ACC112 (cell line): Measurements from ENCODE around the gene C6orf118.
A peak's percentile ranks its signal among the peaks of the same experiment; 100 is the strongest.

Experiments
- H2AFZ ChIP-seq: fragments of 200-600 bp; sonication (generic); one replicate; pipeline ENCODE4 v1.6.0; 2017; ENCODE audit warnings: antibody characterized with exemption, low read length; ENCODE audit not compliant: unreplicated experiment
- H3K27ac ChIP-seq: fragments of 200-600 bp; sonication (generic); 2 replicates; pipeline ENCODE4 v1.5.1; 2014; ENCODE audit warnings: low read depth, mild to moderate bottlenecking, antibody characterized with exemption, low read length, moderate library complexity
- H3K27me3 ChIP-seq: fragments of 200-600 bp; sonication (generic); 2 replicates; pipeline ENCODE4 v1.6.1; 2014; ENCODE audit warnings: mild to moderate bottlenecking, antibody characterized with exemption, low read length, moderate library complexity, mixed read lengths; ENCODE audit not compliant: insufficient read depth
- H3K36me3 ChIP-seq: fragments of 200-600 bp; sonication (generic); 2 replicates; pipeline ENCODE4 v1.6.1; 2016; ENCODE audit warnings: mild to moderate bottlenecking, antibody characterized with exemption, low read length, moderate library complexity, mixed read lengths; ENCODE audit not compliant: insufficient read depth
- H3K4me1 ChIP-seq: fragments of 200-600 bp; sonication (generic); one replicate; pipeline ENCODE4 v1.6.1; 2016; ENCODE audit warnings: low read length, mixed read lengths; ENCODE audit not compliant: insufficient read depth, unreplicated experiment, control insufficient read depth
- H3K4me3 ChIP-seq: fragments of 200-600 bp; sonication (generic); 2 replicates; pipeline ENCODE4 v1.5.1; 2014; ENCODE audit warnings: mild to moderate bottlenecking, low read depth, low read length
- H3K79me2 ChIP-seq: fragments of 200-600 bp; sonication (generic); one replicate; pipeline ENCODE4 v1.6.0; 2016; ENCODE audit warnings: low read length; ENCODE audit not compliant: control insufficient read depth, unreplicated experiment, insufficient read depth

Gene C6orf118

GRCh38 chr6:165308926-165309731 is at the start of gene C6orf118:
Gene C6orf118, minus strand, starts transcription at chr6:165309605. Its CDS starts 19 bp downstream, at chr6:165309586.
- H3K79me2 ChIP-seq, result no peaks in the 10 kb centered on the region
- no peak within 1 kb of the TSS for H3K27ac ChIP-seq

GRCh38 chr6:165345700-165346099 is 36.3 kb upstream of the C6orf118 start:
- Histone ChIP-seq H3K27ac (no peak overlapping the region), H3K79me2 (no peaks in the 10 kb centered on the region), H3K4me3 (no peak overlapping the region), H2AFZ (no peak overlapping the region), H3K4me1 (no peaks in the 10 kb centered on the region), H3K36me3 (no peaks in the 10 kb centered on the region), H3K27me3 (no peaks in the 10 kb centered on the region)

More at GRCh38 chr6:165308926-165309731, at the start of gene C6orf118:
- Histone ChIP-seq H3K27me3 (no peaks in the 10 kb centered on the region), H3K4me3 (peak within 1 kb of the TSS; percentile 88), H2AFZ (peak within 1 kb of the TSS; percentile 96), H3K4me1 (no peaks in the 10 kb centered on the region), H3K36me3 (no peaks in the 10 kb centered on the region)

- H3K4me3 ChIP-seq, result no peak overlapping the region
- H3K36me3 ChIP-seq, result no peaks in the 10 kb centered on the region
- H3K79me2 ChIP-seq, result no peaks in the 10 kb centered on the region
- no peak overlapping the region for H3K27ac ChIP-seq
- H3K27me3 ChIP-seq, result no peaks in the 10 kb centered on the region
- no peak overlapping the region for H2AFZ ChIP-seq
- no peaks in the 10 kb centered on the region for H3K4me1 ChIP-seq
Observed at GRCh38 chr6:165340532-165340931, 31.1 kb upstream of the C6orf118 start.

- no peaks in the 10 kb centered on the region for H3K36me3 ChIP-seq
- no peaks in the 10 kb centered on the region for H3K27me3 ChIP-seq
- H3K4me1 ChIP-seq, result no peaks in the 10 kb centered on the region
- no peaks in the 10 kb centered on the region for H3K79me2 ChIP-seq
- H3K27ac ChIP-seq, result no peak overlapping the region
- no peak overlapping the region for H3K4me3 ChIP-seq
- H2AFZ ChIP-seq, result no peak overlapping the region
Observed at GRCh38 chr6:165325609-165326008, 16.2 kb upstream of the C6orf118 start.

GRCh38 chr6:165321555-165322145 is 12.2 kb upstream of the C6orf118 start:
- H3K4me3 ChIP-seq, result no peak overlapping the region
- H3K79me2 ChIP-seq, result no peaks in the 10 kb centered on the region

GRCh38 chr6:165321150-165321549 is 11.7 kb upstream of the C6orf118 start:
- H3K79me2 ChIP-seq, result no peaks in the 10 kb centered on the region
- no peaks in the 10 kb centered on the region for H3K36me3 ChIP-seq
- no peak overlapping the region for H2AFZ ChIP-seq
- H3K4me1 ChIP-seq, result no peaks in the 10 kb centered on the region
- no peak overlapping the region for H3K27ac ChIP-seq
- no peaks in the 10 kb centered on the region for H3K27me3 ChIP-seq
- no peak overlapping the region for H3K4me3 ChIP-seq

More at GRCh38 chr6:165321555-165322145, 12.2 kb upstream of the C6orf118 start:
- no peak overlapping the region for H2AFZ ChIP-seq
- no peaks in the 10 kb centered on the region for H3K36me3 ChIP-seq
- no peaks in the 10 kb centered on the region for H3K27me3 ChIP-seq
- no peak overlapping the region for H3K27ac ChIP-seq
- no peaks in the 10 kb centered on the region for H3K4me1 ChIP-seq

GRCh38 chr6:165317723-165318122 is 8.3 kb upstream of the C6orf118 start:
- Histone ChIP-seq H3K4me1 (no peaks in the 10 kb centered on the region), H3K27me3 (no peaks in the 10 kb centered on the region), H3K27ac (no peak overlapping the region), H2AFZ (no peak overlapping the region), H3K79me2 (no peaks in the 10 kb centered on the region), H3K4me3 (no peak overlapping the region), H3K36me3 (no peaks in the 10 kb centered on the region)

GRCh38 chr6:165306955-165307354 is 2.5 kb downstream of the C6orf118 start:
- no peak overlapping the region for H3K27ac ChIP-seq
- no peaks in the 10 kb centered on the region for H3K79me2 ChIP-seq
- no peak overlapping the region for H2AFZ ChIP-seq
- H3K4me1 ChIP-seq, result no peaks in the 10 kb centered on the region
- no peaks in the 10 kb centered on the region for H3K36me3 ChIP-seq
- no peaks in the 10 kb centered on the region for H3K27me3 ChIP-seq
- no peak overlapping the region for H3K4me3 ChIP-seq

GRCh38 chr6:165301372-165302246 is 7.8 kb downstream of the C6orf118 start:
- no peak overlapping the region for H3K27ac ChIP-seq
- no peak overlapping the region for H2AFZ ChIP-seq
- H3K36me3 ChIP-seq, result no peaks in the 10 kb centered on the region
- H3K79me2 ChIP-seq, result no peaks in the 10 kb centered on the region
- no peaks in the 10 kb centered on the region for H3K27me3 ChIP-seq
- no peak overlapping the region for H3K4me3 ChIP-seq
- no peaks in the 10 kb centered on the region for H3K4me1 ChIP-seq

- Histone ChIP-seq H3K4me3 (no peak overlapping the region), H3K27ac (no peak overlapping the region), H3K79me2 (no peaks in the 10 kb centered on the region), H3K27me3 (no peaks in the 10 kb centered on the region), H2AFZ (no peak overlapping the region), H3K4me1 (no peaks in the 10 kb centered on the region), H3K36me3 (no peaks in the 10 kb centered on the region)
Observed at GRCh38 chr6:165300422-165300936, 8.9 kb downstream of the C6orf118 start.
